Left renal cortex interstitium (tissue), 4 donors: ENCODE results near the gene TH. TPM values are rescaled to one million over a fixed set of nuclear protein-coding genes. Genes with fewer than 3 reads are reported as not detected.
"Not testable (repeated sequence)": the region's sequence is repeated elsewhere in the genome, so short reads cannot be mapped to it uniquely, and the experiment has no call there.

Source experiments
- DNase-seq, 4 donors: peaks; one replicate each; pipeline ENCODE4 v3.0.0-alpha.2; 2013; ENCODE audit warnings: low read depth in 4 of 4, low spot score in 2 of 4, missing footprints in 1 of 4
- polyA plus RNA-seq, 4 donors: library from polyadenylated mRNA; unstranded; fragments of 120-200 nt; gene quantifications; one replicate each; pipeline ENCODE4 v1.2.1, GENCODE V29; 2013; ENCODE audit not compliant: insufficient read length in 4 of 4

TH gene
- polyA plus RNA-seq, 4 donors, result 0.66 to 2.4 (median 1.0) TPM

DNA sequence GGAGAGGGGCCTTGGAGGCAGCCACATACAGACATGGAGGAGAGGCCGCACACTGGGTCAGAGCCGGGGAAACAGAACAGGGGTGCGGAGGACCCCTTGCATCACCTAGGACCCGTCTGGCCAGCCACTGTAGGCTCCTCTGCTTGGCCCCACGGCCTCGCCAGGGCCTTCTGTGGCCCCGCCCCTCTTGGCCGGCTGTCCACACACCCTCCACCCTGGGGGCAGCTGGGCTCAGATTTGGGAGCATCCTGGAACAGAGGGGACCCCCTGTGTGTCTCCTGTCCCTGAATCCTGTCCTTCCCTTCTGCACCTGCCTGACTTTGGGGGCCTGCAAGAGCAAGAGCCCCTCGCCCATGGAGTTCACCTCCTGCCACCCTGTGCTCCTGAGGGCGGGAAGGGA, 7.9 kb upstream of the TH start:
- no peak for DNase-seq

DNA sequence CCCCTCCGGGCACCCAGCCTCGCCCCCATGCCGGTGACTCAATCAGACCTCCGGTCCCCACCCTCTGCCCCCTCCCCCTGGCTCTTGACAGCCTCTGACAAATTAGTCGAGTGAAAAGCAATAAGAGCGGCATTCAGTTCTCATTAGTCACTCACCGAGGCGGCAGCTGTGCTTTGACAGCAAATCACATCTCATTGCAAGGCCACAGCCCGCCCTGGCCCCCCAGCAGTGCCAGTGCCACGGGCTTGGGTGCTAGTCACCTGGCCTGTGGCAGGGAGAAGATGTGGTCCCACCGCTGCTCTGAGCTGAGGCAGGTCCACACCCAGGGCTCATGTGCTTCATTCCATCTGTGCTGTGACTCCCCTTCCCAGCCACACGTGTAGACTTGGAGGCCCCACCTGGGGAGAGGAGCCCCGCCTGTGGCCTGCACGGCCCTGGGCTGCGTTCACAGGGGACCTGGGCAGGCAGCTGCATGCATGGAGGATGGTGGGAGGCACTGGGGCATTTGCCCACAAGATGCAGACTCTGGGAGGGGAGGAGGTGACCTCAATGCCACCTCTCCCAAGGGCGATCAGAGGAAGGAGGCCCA, 7.4 kb upstream of the TH start:
- DNase-seq, result no peak

DNA sequence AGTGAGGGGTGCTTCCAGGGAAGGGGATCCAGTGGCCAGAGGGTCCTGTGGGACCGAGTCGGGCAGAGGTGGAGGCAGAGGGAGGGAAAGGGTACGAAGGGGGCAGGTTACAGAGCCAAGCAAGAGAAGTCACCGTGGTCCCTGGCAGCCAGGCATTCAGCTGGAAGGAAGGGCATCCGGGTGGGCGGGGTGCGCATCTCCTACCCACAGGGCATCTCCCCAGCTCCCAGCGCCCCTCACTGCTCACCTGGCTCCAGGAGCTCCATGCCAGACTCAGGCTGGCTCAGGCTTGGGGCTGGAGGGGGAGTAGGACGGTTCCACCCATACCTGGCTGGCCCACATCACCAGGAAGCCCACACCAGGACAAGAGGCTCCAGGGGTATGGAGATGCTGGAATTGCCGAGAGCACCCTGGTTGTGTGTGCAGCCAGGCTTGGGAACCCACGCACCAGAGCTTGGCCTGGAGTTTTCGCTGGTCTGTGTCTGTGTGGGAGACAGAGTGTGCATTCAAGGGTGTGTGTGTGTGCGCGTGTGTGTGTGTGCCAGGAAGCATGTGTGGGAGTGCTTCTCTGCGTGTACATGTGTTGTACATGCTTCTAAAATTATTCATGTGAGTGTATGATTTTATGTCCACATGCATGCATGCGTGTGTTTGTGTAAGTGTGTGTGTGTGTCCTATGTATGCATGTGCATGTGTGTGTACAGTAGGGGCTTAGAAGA, 6.6 kb upstream of the TH start:
- DNase-seq, result not testable (repeated sequence)

DNA sequence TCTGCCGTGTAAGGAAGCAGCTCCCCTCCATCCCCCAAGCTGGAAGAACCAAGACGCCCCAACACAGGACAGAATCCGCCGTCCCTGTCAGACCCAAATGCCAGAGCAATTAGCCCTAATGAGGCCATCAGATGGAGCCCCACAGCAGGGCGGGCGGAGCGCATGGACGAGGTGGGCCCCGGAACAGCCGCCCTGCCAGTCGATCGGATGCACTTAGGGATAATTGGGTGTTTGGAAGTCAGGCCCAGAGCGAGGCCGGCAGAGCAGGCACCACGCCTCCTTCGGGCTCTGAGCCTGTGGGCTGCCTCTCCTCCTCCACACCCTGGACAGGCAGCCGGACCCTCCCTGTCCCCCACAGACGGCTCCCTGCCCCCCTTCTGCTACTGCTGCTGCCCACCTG, 5.5 kb upstream of the TH start:
- no peak for DNase-seq

DNA sequence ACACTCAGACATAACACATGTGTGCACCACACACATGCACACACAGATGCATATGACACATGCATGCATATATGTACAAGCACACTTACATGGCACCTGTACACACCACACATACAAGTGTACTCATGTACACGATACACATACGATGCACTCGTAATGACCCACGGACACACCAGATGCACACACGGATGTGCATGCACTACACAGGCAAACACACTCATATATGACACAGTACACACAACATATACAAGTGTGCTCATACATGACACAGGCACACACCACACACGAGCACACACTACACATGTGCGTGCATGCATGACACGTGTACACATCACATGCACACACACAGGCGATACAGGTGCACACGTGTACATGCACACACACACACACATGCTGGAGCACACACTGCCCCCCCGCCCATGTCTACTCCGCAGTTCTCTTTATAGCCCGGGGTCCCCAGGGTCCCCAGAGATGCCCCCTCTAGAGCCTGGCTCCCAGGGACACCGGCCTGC, 4.8 kb upstream of the TH start:
- no peak for DNase-seq

DNA sequence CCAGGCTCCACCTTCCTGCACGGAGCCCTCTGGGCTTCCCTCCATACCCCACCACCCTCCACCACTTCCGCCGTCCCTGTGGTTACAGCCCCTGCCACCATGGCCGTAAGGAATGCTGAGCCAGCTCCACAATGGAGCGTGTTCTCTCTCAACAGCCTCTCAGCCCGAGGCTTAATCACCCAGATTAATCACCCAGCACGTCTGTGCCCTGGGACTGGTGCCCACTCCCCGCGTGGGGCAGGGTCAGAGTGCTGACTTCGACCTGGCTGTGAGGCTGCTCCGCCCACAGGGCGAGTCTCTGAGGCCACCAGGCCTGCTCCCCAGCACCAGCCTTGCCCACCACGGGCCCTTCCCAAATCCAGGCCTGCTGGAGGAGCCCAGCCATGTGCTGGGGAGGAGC, 4.0 kb upstream of the TH start:
- no peak for DNase-seq

DNA sequence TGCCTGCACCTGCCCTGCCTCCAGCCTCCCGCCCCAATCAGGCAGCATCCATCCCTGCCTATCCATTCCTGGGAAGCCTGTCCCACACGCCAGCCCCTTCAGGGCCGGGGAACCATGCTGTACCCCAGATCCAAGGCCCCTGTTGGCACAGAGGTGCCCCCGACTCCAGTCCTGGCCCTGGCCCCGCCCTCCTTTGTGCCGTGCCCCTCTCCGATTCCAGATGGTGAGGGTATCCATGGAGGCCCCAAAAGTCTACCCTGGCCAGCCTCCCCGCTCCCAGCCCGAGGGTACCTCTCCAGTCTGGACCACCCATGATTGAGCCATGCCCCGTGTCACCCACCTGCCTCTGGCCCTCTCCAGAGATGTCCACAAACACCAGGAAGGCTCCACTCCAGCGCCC, 2.7 kb upstream of the TH start:
- no peak for DNase-seq

DNA sequence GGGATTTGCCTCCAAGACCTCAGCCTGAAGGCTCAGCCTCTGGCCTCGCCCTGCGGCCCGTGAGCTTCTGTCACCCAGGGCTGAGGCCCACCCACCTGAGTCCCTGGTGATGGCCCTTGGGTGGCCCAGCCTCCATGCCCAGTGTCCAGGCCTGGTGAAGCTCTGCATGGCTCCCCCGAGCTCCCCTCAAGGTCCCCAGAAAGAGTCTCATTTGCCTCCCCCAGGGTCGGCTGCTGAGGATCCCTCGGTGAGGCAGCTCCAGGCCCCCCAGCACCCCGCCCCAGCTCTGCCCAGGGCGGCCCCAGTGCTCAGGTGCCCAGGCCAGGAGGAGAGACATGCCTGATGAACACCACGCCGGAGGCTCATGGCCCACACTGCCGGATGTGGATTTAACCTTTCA, 2.1 kb upstream of the TH start:
- DNase-seq, result no peak

DNA sequence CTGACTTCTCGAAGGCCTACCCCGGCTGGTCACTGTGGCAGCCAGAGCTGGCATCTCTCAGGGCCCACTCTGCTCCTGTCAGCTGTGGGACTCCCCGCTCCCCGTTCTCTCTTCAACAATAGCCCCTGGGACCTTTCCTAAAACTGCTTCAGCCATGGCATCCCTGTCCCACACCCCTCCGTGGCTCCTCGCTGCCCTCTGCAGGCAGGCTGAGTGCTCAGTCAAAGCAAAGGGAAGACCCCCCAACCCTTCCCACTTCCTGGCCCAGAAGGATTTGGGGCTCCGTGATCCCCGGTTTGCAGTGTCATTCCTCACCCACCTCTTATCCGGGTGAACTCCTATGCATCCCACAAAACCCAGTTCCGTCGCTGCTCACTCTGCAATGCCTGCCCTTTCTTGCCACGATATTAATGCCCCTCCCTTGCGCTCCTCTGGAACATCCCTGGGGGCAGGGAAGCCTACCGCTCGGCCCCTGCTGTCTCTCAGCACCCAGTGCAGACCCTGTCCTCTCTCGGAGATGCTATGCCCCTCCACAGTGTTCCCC, 1.6 kb upstream of the TH start:
- no peak for DNase-seq

DNA sequence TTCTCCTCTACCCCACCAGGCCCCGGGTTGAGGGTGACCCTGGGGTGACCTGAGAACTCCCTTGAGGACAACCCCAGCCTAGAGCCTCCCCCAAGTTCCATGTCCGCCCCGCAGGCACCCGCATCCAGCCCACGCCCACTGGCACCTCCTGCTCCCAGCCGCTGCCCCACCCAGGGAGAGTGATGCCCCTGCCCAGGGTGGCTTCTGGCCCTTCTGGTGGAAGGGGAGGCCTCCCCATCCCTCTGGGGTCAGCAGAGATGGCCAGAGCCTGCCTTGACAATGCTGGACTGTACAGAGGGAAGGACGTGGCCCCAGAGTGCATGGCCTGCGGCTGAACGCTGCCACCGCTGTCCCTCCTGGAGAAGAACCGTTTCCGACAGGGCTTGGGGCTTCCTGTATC, 1.1 kb upstream of the TH start:
- no peak for DNase-seq

DNA sequence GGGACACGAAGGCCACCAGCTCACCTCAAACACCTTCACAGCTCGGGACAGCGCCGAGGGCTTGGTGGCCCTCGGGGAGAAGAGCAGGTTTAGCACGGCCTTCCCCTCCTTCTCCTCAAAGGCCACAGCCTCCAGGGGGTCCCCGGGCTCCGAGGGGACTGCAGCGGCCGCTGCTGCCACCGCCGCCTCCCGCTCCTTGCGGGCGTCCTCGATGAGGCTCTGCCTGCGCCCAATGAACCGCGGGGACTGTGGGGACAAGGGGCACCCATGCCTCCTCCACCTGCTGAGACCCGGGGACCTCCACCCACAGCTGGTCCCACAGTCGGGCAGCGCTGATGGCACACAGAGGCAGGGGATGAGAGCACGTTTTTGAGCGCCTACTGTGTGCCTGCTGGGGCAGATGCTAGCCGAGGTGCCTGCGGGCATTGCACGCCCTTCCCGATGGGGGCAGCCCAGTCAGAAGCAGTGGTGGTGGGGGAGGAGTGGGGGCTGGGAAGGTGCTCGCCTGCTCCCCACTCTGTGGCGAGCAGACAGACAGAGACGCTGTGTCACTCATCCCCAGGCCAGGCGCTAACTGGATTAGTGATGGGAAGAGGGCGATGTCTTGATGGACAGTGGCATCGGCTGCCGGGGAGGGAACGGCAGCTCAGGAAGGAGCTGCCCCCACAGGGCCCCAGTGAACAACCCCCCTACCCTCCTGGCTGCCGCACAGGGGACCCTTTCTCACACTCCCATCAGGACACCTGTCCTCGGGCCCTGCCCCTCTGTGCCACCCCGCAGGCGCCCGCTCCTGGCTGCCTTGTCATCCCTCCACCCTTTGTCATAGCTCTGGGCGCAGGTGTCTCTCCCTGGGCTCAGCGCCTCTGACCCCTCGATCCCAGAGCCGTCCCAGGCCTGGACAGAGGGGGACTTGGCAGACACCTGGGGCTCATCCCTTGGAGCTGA, 1.7 kb downstream of the TH start:
- DNase-seq, result no peak

DNA sequence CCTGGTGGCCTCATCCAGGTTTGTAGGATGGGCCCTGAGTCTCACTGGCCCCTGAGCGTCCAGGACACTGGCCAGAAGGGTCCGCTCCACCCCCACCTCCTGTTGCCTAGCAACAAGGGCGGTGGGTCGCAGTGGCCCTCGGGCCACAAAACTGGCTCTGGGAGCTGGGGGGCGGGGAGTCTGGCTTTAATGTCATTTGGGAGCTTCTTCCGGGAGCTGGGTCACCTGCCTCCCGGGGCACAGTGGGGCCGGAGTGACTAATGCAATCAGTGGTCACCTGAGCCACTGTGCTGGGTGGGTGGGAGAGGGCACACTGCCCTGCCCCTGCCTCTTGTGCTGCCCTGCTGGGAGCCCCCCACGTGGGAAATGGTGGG, 2.6 kb downstream of the TH start:
- no peak for DNase-seq

DNA sequence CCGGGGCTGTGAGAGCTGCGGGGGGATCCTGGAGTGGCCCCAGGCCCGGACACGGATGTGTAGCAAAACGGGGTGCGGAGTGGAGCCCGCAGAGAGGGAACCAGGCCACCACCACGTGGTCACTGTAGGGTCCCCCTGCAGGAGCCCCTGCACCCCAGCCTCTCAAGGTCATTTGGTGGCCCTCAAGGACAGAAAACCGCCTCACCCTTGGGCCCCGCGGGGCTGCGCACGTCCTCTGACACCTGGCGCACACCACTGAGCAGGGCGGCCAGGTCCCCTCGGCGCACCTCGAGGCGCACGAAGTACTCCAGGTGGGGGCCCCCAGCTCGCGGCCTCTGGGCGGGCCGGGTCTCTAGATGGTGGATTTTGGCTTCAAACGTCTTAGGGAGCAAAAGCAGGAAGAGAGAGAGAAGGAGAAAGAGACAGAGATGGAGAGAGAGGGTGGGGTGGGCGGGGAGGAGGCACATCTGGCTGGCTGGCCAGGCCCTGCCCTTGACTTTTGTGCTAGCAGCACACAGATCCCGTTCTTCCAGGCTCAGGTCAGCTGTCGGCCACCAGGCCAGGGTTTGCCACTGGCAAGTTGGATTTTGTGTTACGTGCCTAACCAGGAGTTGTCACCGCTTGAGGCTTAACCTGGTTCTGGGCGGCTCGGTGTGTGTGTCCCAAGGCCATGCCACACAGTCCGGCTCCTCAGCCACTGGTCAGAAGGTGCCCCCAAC, 3.2 kb downstream of the TH start:
- DNase-seq, result no peak

DNA sequence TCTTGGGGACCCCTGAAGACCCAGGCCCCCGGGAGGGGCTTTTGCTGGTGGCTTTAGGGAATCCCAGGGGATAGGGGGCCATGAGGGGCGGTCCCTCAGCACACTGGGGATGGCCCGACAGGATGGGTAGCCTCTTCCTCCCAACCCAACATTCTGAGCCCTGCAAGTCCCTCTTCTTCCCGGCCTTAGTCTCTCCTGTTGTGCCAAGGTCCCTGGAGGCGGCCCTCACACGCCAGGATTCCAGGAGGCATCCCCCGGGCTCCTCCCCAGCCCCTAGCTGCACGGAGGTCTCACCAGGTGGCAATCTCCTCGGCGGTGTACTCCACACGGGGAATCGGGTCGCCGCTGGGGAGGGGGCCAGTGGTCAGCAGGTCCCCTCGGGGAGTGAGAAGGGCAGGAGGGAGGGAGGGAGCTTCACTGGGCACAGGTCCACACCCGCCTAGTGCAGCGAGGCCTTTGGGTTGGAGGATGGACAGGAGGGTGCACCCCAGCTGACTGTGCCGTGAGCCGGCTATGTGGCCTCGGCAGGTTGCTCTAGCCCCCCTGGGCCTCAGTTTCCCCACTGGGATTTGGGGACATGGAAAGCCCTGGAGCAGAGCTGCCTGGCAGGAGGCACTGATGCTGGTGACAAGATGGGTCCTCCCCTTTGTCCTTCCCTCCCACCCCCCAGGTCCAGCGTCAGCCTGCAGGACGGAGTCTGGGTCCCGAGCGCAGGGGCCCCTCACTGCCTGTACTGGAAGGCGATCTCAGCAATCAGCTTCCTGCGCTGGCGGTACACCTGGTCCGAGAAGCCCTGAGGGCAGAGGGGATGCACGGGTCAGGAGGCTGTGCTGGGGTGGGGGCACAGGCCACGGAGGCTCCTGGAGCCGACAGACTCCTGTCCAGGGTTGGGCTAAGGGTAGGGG, 4.2 kb downstream of the TH start:
- DNase-seq, result no peak

DNA sequence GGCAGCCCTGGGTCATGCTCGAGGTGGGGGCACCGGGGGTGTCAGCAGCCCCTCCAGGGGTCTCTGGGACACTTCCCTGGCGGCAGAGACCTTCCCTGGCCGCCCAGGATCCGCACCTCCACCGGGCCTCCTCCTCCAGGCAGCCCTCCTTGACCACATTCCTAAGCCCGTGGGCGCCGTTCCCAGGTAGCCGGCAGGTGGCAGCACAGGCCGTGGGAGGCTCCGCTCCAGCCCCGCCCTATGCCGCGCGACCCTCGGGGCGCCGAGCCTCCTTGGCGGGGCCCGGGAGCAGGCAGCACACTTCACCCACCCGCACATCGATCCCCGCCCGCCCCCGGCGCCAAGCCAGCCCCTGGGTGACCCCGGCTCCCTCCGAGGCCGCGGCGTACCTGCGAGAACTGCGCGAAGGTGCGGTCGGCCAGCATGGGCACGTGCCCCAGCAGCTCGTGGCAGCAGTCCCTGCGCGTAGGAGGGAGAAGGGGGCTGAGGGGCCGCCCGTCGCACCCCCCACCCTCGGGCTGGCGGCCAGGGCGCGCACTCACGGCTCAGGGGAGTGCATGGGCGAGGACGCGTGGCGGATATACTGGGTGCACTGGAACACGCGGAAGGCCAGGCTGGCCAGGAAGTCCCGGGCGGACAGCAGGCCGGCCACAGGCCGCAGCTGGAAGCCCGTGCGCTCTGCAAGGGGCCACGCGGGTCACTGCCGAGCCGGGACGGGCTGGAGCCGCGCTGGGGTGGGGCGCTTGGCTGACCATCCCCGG, 5.3 kb downstream of the TH start:
- DNase-seq, result no peak

DNA sequence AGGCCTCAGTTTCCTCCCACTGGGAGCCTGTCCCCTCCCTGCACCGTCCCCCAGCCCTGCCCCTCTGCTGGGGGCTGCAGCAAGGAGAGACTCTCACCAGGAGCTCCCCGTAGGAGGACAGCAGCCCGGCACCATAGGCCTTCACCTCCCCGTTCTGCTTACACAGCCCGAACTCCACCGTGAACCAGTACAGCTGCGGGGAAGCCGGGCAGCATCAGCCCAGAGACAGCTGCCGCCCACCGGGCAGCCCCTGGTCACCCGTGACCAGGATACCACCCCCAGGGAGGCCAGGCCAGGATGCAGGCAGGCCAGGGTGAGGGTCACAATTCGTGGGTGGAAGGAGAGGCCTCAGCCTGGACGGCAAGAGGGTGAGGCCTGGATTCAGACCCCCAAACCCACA, 6.0 kb downstream of the TH start:
- DNase-seq, result no peak

DNA sequence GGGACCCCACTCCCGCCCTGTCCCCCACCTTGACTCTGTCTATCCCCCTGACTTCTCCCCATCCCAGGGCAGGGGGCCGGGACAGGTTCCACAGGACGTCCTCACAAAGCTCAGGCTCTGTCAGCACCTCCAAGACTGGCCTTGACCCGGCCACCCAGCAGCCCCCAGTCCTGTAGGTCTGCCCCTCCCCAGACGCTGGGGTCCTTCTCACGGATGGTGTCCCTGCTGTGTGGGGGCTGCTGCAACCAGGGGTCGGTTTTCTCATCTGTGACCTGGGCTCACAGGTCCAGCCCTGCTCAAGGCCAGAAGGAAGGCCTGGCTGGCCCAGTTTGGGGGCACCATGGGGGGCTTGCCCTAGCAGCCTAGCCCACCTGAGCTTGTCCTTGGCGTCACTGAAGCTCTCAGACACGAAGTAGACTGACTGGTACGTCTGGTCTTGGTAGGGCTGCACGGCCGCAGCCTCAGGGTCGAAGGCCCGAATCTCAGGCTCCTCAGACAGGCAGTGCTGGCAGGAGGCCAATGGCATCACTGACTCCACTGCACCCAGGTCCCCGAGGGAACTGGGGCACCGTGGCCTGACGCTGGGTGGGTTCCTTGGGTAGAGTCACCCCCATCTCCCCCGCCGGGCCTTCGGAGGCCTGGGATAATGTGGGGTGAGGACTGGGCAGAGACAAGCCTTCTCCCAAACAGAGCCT, 6.6 kb downstream of the TH start:
- no peak for DNase-seq

DNA sequence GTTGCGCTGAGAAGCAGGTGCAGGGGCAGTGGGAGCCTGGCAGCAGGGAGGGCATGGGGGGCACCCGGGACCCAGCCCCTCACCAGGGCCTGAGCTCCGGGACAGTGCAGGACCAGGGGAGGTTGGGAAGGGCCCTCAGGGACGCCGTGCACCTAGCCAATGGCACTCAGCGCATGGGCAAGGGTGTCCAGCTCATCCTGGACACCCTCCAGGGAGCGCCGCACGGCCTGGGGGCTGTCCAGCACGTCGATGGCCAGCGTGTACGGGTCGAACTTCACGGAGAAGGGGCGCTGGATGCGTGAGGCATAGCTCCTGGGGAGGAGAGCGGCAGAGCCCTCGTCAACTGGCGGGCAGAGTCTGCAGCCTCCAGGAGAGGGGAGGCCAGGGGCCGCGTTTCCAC, 7.5 kb downstream of the TH start:
- DNase-seq, result no peak
